Activated CD4-positive, alpha-beta T cell treated with anti-CD3 and anti-CD28 coated beads, Interleukin-2, amount 50 U/mL, for 16 hours (primary cell): ENCODE results near the gene TNS3.
"Not testable (repeated sequence)": the region's sequence is repeated elsewhere in the genome, so short reads cannot be mapped to it uniquely, and the experiment has no call there.

Experiments used
- DNase-seq: peaks from one replicate; pipeline ENCODE4 v3.0.0-alpha.2; 2020

TNS3 gene

GRCh38 chr7:47581804-47582763 is at the start of gene TNS3:
TNS3 (minus strand) TSS chr7:47582111; CDS start chr7:47439636, 142,475 bp downstream.
- no peak for DNase-seq

GRCh38 chr7:47631711-47632110 is 49.8 kb upstream of the TNS3 start:
- no peak for DNase-seq

- no peak for DNase-seq
Observed at GRCh38 chr7:47627580-47628283, 45.8 kb upstream of the TNS3 start.

- DNase-seq = no peak
Observed at GRCh38 chr7:47625861-47626715, 44.2 kb upstream of the TNS3 start.

- DNase-seq = no peak
Observed at GRCh38 chr7:47624689-47625088, 42.8 kb upstream of the TNS3 start.

GRCh38 chr7:47622946-47623640 is 41.2 kb upstream of the TNS3 start:
- DNase-seq = no peak

GRCh38 chr7:47622586-47622945 is 40.7 kb upstream of the TNS3 start:
- no peak for DNase-seq

- no peak for DNase-seq
Observed at GRCh38 chr7:47621979-47622561, 40.2 kb upstream of the TNS3 start.

- DNase-seq = no peak
Observed at GRCh38 chr7:47621347-47621746, 39.4 kb upstream of the TNS3 start.

GRCh38 chr7:47619806-47620205 is 37.9 kb upstream of the TNS3 start:
- DNase-seq = no peak

- no peak for DNase-seq
Observed at GRCh38 chr7:47617131-47617530, 35.2 kb upstream of the TNS3 start.

- DNase-seq = no peak
Observed at GRCh38 chr7:47614450-47614849, 32.5 kb upstream of the TNS3 start.

- DNase-seq = no peak
Observed at GRCh38 chr7:47611045-47611511, 29.2 kb upstream of the TNS3 start.

- DNase-seq = no peak
Observed at GRCh38 chr7:47610506-47611044, 28.7 kb upstream of the TNS3 start.

- DNase-seq = no peak
Observed at GRCh38 chr7:47609803-47610452, 28.0 kb upstream of the TNS3 start.

- DNase-seq = not testable (repeated sequence)
Observed at GRCh38 chr7:47606593-47607046, 24.7 kb upstream of the TNS3 start.

- no peak for DNase-seq
Observed at GRCh38 chr7:47605816-47606575, 24.1 kb upstream of the TNS3 start.

- DNase-seq = no peak
Observed at GRCh38 chr7:47604496-47604890, 22.6 kb upstream of the TNS3 start.

GRCh38 chr7:47603514-47604255 is 21.8 kb upstream of the TNS3 start:
- DNase-seq = not testable (repeated sequence)
